Tibial nerve (tissue), 4 donors: ENCODE data around the gene CNMD. TPM values are rescaled to one million over a fixed set of nuclear protein-coding genes. Genes with fewer than 3 reads are reported as not detected.
"Not testable (repeated sequence)": the region's sequence is repeated elsewhere in the genome, so short reads cannot be mapped to it uniquely, and the experiment has no call there.

Experiments used
- DNase-seq, 2 donors: peaks; one replicate each; pipeline ENCODE4 v3.0.0-alpha.2; 2019; ENCODE audit warnings: low spot score in 2 of 2
- H3K27ac ChIP-seq, 4 donors: fragments of 200-600 bp; sonication (generic) in 3 of 4; one replicate each; pipeline ENCODE4 v1.5.1; 2017 to 2019; ENCODE audit warnings: mild to moderate bottlenecking in 1 of 4
- H3K27me3 ChIP-seq, 2 donors: fragments of 200-600 bp; sonication (generic) in 1 of 2; one replicate each; pipeline versions ENCODE4 v1.5.1 to v1.6.0; 2017 to 2019
- H3K36me3 ChIP-seq, 3 donors: fragments of 200-600 bp; sonication (generic); one replicate each; pipeline ENCODE4 v1.5.1; 2018 to 2019
- H3K4me1 ChIP-seq, 4 donors: fragments of 200-600 bp; sonication (generic) in 3 of 4; one replicate each; pipeline ENCODE4 v1.5.1; 2017 to 2019
- H3K4me3 ChIP-seq, 4 donors: fragments of 200-600 bp; sonication (generic) in 3 of 4; one replicate each; pipeline ENCODE4 v1.5.1; 2017 to 2019; ENCODE audit warnings: mild to moderate bottlenecking in 1 of 4, moderate library complexity in 1 of 4
- H3K9me3 ChIP-seq, 4 donors: fragments of 200-600 bp; sonication (generic) in 3 of 4; one replicate each; pipeline ENCODE4 v1.5.1; 2017 to 2019
- EP300 ChIP-seq, 2 donors: sonication (generic); formaldehyde crosslinking; IDR thresholded peaks; one replicate each; pipeline ENCODE4 v1.6.1; 2017; ENCODE audit warnings: antibody characterized with exemption in 2 of 2, mild to moderate bottlenecking in 1 of 2
- POLR2A ChIP-seq, 2 donors: fragments of 450-650 bp; IDR thresholded peaks; one replicate each; pipeline ENCODE4 v1.6.1; 2017; ENCODE audit warnings: antibody characterized with exemption in 2 of 2, mild to moderate bottlenecking in 2 of 2, moderate library complexity in 2 of 2
- WGBS, 2 donors: methylation state at CpG; one replicate each; pipeline ENCODE4 v1.1.5; 2018; 5-methylcytosine and 5-hydroxymethylcytosine counted together
- total RNA-seq, 4 donors: library from RNA; depleted of rRNA; stranded (reverse); fragments of >200 nt; gene quantifications; one replicate each; pipeline ENCODE4 v1.1.0, GENCODE V29; 2016
- TF ChIP-seq, protein P1 (sequence below), 5 experiments: fragments of 200-600 bp in 3 of 5; fragments of 450-650 bp in 2 of 5; sonication (generic) in 3 of 5; IDR thresholded peaks; one replicate each; pipeline ENCODE4 v1.5.1; 2016 to 2019; ENCODE audit warnings: antibody characterized with exemption in 5 of 5, mild to moderate bottlenecking in 3 of 5, moderate library complexity in 2 of 5

CNMD gene
- total RNA-seq, 4 donors from 2014 or later = not detected

- DNase-seq = no peak
- TF ChIP-seq EP300 (IDR thresholded peaks at IDR 0.05) = no peak
- TF ChIP-seq, protein P1, sequence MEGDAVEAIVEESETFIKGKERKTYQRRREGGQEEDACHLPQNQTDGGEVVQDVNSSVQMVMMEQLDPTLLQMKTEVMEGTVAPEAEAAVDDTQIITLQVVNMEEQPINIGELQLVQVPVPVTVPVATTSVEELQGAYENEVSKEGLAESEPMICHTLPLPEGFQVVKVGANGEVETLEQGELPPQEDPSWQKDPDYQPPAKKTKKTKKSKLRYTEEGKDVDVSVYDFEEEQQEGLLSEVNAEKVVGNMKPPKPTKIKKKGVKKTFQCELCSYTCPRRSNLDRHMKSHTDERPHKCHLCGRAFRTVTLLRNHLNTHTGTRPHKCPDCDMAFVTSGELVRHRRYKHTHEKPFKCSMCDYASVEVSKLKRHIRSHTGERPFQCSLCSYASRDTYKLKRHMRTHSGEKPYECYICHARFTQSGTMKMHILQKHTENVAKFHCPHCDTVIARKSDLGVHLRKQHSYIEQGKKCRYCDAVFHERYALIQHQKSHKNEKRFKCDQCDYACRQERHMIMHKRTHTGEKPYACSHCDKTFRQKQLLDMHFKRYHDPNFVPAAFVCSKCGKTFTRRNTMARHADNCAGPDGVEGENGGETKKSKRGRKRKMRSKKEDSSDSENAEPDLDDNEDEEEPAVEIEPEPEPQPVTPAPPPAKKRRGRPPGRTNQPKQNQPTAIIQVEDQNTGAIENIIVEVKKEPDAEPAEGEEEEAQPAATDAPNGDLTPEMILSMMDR (IDR thresholded peaks at IDR 0.05) = no peak
- TF ChIP-seq POLR2A (IDR thresholded peaks at IDR 0.05) = no peak
- Histone ChIP-seq H3K4me1 (no peaks in the 10 kb centered on the region), H3K27me3 (no peaks in the 10 kb centered on the region), H3K27ac (no peak overlapping the region), H3K36me3 (peaks cover 0 to 8% (median 0%) of the 10 kb centered on the region in 3 donors), H3K9me3 (peaks cover 0 to 7% (median 0%) of the 10 kb centered on the region in 4 donors), H3K4me3 (no peak overlapping the region)
- 41 to 56% methylated on average over 1 of the region's 1 CpG for WGBS, 2 donors
Measured at GRCh38 chr13:52725302-52725701, 14.3 kb downstream of the CNMD start.

GRCh38 chr13:52723181-52723580, 16.4 kb downstream of the CNMD start:
- peaks cover 0 to 12% (median 0%) of the 10 kb centered on the region in 4 donors for H3K9me3 ChIP-seq
- no peak overlapping the region for H3K27ac ChIP-seq
- H3K4me3 ChIP-seq = no peak overlapping the region
- H3K27me3 ChIP-seq = no peaks in the 10 kb centered on the region
- peaks cover 0 to 8% (median 0%) of the 10 kb centered on the region in 3 donors for H3K36me3 ChIP-seq
- WGBS, 2 donors = 82 to 84% methylated on average over 4 of the region's 4 CpGs
- TF ChIP-seq EP300 (IDR thresholded peaks at IDR 0.05) (no peak), POLR2A (IDR thresholded peaks at IDR 0.05) (no peak)
- TF ChIP-seq, protein P1 (IDR thresholded peaks at IDR 0.05) = no peak
- DNase-seq = no peak
- no peaks in the 10 kb centered on the region for H3K4me1 ChIP-seq

- not testable (repeated sequence) for H3K4me1 ChIP-seq, H3K27me3 ChIP-seq, H3K9me3 ChIP-seq, DNase-seq, H3K27ac ChIP-seq, H3K36me3 ChIP-seq, H3K4me3 ChIP-seq
- 93 to 98% methylated on average over 1 to 2 of the region's 2 CpGs for WGBS, 2 donors
Measured at GRCh38 chr13:52721356-52721755, 18.3 kb downstream of the CNMD start.

DNA sequence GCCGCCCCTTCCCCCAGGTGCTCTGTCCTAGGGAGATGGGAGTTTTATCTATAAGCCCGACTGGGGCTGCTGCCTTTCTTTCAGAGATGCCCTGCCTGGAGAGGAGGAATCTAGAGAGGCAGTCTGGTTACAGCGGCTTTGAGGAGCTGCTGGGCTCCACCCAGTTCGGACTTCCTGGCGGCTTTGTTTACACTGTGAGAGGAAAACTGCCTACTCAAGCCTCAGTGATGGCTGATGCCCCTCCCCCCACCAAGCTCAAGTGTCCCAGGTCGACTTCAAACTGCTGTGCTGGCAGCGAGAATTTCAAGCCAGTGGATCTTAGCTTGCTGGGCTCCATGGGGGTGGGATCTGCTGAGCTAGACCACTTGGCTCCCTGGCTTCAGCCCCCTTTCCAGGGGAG, 18.7 kb downstream of the CNMD start:
- H3K4me3 ChIP-seq, H3K36me3 ChIP-seq, H3K27ac ChIP-seq, H3K4me1 ChIP-seq, DNase-seq, H3K27me3 ChIP-seq, H3K9me3 ChIP-seq: not testable (repeated sequence)
- WGBS, 2 donors = 72 to 78% methylated on average over 7 of the region's 7 CpGs

DNA sequence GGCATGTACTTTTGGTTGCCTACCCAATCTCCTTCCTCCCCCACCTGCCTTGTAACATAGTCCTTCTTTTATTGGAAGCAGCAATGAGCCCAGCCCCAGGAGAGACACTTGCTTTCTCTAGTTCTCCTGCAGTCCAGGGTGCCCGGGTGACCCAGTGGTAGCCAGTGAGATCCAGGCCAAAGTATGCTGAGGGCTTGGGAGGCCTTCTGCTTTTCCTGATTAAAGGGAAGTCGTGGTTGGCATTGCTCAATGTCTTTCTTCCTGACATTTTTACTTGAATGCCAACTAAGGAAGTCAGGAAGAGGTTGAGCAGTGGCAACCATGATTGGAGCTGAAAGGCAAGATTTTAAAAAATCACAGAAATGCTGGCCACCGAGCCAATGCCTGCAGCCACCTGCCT, 25.7 kb downstream of the CNMD start:
- Histone ChIP-seq H3K9me3 (peaks cover 0 to 4% (median 0%) of the 10 kb centered on the region in 4 donors), H3K27ac (no peak overlapping the region), H3K36me3 (no peaks in the 10 kb centered on the region), H3K4me1 (no peaks in the 10 kb centered on the region), H3K27me3 (no peaks in the 10 kb centered on the region), H3K4me3 (no peak overlapping the region)
- TF ChIP-seq, protein P1 (IDR thresholded peaks at IDR 0.05) = no peak
- TF ChIP-seq EP300 (IDR thresholded peaks at IDR 0.05) = peak in 1 of 2 donors; percentile 67
- peak in 1 of 2 donors; percentile 54 for DNase-seq
- WGBS, 2 donors = 67 to 72% methylated on average over 3 of the region's 3 CpGs

DNA sequence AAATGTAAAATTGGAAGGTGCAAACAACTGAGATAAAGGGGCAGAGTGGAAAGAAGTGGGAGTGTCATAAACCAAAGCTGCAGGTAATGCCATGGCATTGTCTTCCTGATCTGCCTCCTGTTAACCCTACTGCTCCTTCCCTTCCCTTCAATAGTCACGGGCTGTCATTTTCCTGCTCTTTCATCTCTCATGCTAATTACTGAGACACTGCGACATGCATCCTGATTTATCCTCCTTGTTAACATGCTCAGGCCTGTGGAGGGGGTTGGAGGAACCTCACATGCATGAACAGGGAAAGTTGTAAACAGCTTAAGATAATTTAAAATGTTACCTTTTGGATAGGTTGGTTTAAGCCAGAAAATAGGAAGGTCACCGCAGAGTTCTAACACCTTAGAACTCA, 27.2 kb downstream of the CNMD start:
- no peaks in the 10 kb centered on the region for H3K36me3 ChIP-seq
- 70 to 84% methylated on average over 3 of the region's 3 CpGs for WGBS, 2 donors
- H3K27me3 ChIP-seq = peaks cover 0 to 2% of the 10 kb centered on the region in 2 donors
- no peak for DNase-seq
- H3K9me3 ChIP-seq = peaks cover 0 to 4% (median 0%) of the 10 kb centered on the region in 4 donors
- TF ChIP-seq POLR2A (IDR thresholded peaks at IDR 0.05) (no peak), EP300 (IDR thresholded peaks at IDR 0.05) (no peak)
- TF ChIP-seq, protein P1 (IDR thresholded peaks at IDR 0.05) = no peak
- no peak overlapping the region for H3K4me3 ChIP-seq
- no peaks in the 10 kb centered on the region for H3K4me1 ChIP-seq
- no peak overlapping the region for H3K27ac ChIP-seq
